Stimulated activated memory B cell treated with anti-CD40 and anti-IgM and Interleukin-4, amounts not matched to agents 10 μg/mL and 1 μg/mL and 100 μg/mL, for 72 hours (primary cell): ENCODE results near the gene SPDYE17.
"Not testable (repeated sequence)": the region's sequence is repeated elsewhere in the genome, so short reads cannot be mapped to it uniquely, and the experiment has no call there.

Experiments
- ATAC-seq: fragments of 150-1000 bp; cut with Tn5 transposase; 2 replicates; pipeline ENCODE4 v1.10.0; 2021
- H3K27ac Mint-ChIP-seq: one replicate; pipeline ENCODE4 v1.8.0; 2022; ENCODE audit warnings: mild to moderate bottlenecking, mixed read lengths
- H3K27me3 Mint-ChIP-seq: one replicate; pipeline ENCODE4 v1.8.0; 2022; ENCODE audit warnings: mixed read lengths
- H3K36me3 Mint-ChIP-seq: one replicate; pipeline ENCODE4 v1.8.0; 2022; ENCODE audit warnings: mixed read lengths
- H3K4me1 Mint-ChIP-seq: one replicate; pipeline ENCODE4 v1.8.0; 2022; ENCODE audit warnings: mixed read lengths
- H3K4me3 Mint-ChIP-seq: one replicate; pipeline ENCODE4 v1.8.0; 2022; ENCODE audit warnings: mild to moderate bottlenecking, moderate library complexity, mixed read lengths
- H3K9me3 Mint-ChIP-seq: one replicate; pipeline ENCODE4 v1.8.0; 2022; ENCODE audit warnings: mixed read lengths

SPDYE17 gene

DNA sequence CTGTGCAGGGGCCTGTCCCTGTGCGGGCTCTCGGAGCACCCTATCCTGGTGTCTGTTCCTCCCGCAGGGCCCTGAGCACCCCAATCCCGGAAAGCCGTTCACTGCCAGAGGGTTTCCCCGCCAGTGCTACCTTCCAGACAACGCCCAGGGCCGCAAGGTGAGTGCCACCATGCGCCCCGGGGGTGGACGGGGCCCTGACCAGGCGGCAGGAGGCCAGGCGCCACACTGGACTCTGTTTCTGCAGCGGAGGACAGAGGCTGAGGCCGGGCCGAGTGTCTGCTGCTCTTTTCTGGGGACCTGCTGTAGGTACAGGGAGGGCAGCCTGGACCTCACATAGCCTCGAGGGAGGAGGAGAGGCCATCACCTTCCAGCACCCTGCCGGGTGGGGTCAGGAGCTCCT lies 28.0 kb downstream of the SPDYE17 start:
- H3K4me3 Mint-ChIP-seq, ATAC-seq, H3K4me1 Mint-ChIP-seq, H3K9me3 Mint-ChIP-seq, H3K27me3 Mint-ChIP-seq, H3K27ac Mint-ChIP-seq: not testable (repeated sequence)
- H3K36me3 Mint-ChIP-seq, result peaks cover 13% of the 10 kb centered on the region

DNA sequence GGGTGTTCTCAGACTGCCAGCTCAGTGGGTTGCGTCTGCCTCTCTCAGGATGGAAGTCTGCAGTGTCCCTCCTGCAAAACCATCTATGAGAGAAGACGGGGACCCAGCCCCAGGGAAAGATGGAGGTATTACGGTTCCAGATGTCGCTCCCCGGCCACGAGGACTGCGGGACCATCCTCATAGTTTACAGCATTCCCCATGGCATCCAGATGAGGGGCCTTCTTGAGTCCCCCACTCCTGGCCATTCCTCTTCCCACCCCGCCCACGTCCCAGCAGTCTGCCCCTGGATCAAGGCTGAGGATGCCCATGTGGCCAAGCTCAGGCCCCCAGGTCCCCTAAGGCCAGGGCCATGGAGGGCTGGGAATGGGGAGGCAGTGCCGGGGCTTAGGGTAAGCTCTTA lies 28.9 kb downstream of the SPDYE17 start:
- not testable (repeated sequence) for H3K4me3 Mint-ChIP-seq, H3K4me1 Mint-ChIP-seq, ATAC-seq, H3K9me3 Mint-ChIP-seq, H3K27me3 Mint-ChIP-seq, H3K27ac Mint-ChIP-seq
- H3K36me3 Mint-ChIP-seq, result peaks cover 13% of the 10 kb centered on the region

DNA sequence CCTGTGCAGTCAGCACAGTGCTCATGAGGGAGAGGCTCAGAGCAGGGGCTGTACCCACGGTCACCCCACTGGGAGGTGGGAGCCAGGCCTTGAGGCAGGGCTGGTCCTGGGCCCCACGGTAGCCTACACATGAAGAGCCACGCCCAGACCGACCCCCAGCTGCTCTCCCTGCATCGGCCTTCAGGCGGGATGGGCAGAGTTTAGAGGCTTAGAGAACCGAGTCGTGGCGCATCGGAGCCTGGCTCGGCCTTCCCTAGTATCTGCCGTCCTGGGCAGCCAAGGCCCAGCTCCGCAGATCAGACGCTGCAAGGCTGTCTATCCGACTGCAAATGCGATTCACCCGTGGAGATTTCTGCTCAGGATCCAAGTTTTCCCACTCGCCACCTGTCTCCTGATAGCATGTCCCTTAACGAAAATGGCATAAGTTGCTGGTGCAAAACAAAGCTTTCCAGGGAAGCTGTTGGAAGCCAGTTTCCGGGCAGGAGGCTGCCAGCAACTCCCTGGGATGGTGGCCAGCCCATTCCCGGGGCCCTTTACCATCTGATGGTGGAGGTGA lies 29.4 kb downstream of the SPDYE17 start:
- H3K9me3 Mint-ChIP-seq, ATAC-seq, H3K4me3 Mint-ChIP-seq, H3K4me1 Mint-ChIP-seq, H3K27me3 Mint-ChIP-seq, H3K27ac Mint-ChIP-seq: not testable (repeated sequence)
- peaks cover 13% of the 10 kb centered on the region for H3K36me3 Mint-ChIP-seq

DNA sequence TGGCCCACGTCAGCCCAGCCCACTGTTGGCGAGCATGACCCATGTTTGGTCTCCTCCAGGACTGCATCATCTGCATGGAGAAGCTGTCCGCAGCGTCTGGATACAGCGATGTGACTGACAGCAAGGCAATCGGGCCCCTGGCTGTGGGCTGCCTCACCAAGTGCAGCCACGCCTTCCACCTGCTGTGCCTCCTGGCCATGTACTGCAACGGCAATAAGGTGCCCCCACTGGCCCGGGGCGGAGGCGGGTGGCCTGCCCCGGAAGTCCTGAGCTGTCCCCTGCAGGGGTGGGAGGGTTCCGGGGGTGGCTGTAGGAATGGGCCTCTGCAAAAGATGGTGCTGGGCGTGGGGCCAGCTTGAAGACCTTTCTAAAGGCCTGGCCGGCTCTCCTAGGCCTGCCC lies 30.1 kb downstream of the SPDYE17 start:
- ATAC-seq, H3K27me3 Mint-ChIP-seq, H3K27ac Mint-ChIP-seq, H3K9me3 Mint-ChIP-seq, H3K4me3 Mint-ChIP-seq: not testable (repeated sequence)
- H3K4me1 Mint-ChIP-seq, result peaks cover 14% of the 10 kb centered on the region
- H3K36me3 Mint-ChIP-seq, result peaks cover 13% of the 10 kb centered on the region

DNA sequence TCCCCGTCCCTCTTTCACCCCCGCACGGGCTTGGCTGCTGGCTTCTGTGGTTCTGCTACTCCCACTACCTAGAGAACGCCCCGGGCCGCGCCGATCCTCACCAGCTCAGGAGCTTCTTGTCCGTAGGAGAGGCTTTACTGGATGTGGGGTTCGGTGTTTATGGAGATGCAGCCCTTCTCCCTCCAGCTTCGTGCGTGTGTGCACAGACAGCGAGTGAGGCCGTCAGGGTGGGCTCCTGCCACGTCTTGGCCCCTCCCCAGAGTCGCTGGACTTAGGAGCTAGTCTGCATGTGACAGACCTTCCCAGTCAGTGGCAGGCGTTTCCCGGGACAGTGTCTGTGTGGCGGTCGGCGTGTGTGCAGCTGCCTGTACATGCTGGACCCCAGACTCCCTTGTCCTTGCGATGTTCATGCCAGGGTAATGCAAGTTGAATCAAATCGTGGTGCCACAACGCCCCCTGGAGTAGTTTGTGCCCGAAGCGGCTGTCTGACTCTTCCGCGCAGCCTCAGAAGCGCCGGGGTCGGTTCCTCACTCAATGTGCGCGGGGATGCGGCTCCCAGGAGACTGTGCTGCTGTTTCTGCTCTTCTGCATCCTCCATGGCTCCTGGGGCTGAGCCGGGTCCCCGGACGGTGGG lies 32.6 kb downstream of the SPDYE17 start:
- not testable (repeated sequence) for H3K4me3 Mint-ChIP-seq, H3K27me3 Mint-ChIP-seq, H3K9me3 Mint-ChIP-seq, H3K27ac Mint-ChIP-seq
- Mint-ChIP-seq H3K4me1 (peaks cover 14% of the 10 kb centered on the region), H3K36me3 (peaks cover 13% of the 10 kb centered on the region)
- peak; percentile 26 for ATAC-seq

DNA sequence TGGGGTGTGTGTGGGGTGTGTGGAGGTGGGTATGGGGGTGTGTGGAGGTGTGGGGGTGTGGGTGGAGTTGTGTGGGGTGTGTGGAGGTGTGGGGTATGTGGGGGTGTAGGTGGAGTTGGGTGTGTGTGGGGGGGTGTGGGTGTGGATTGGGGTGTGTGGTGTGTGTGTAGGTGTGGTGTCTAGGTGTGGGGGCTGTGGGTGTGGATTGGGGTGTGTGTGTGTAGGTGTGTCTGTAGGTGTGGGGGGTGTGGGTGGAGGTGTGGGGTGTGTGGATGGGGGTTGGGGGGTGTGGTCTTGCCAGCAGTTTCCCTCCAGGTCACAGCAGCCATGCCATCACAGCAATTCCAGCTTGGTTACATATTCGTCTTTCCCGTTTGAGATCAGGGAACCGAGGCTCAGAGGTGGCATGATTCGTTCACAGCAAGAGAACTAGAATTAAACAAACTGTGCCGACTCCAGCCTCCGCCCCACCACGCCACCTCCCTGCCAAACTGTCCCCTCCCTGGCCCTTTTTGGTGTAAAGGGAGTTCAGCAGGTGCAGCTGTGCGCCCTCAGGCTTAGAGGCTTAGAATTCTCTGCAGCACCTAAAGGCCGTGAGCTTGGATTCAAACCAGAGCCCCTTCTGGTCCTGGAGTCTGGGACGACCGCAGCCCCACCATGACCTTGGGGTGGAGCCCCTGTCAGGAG lies 33.3 kb downstream of the SPDYE17 start:
- ATAC-seq, result peak; percentile 77
- H3K27me3 Mint-ChIP-seq, H3K4me3 Mint-ChIP-seq, H3K9me3 Mint-ChIP-seq: not testable (repeated sequence)
- Mint-ChIP-seq H3K4me1 (peaks cover 14% of the 10 kb centered on the region), H3K27ac (peak overlapping the region; percentile 46), H3K36me3 (peaks cover 13% of the 10 kb centered on the region)

DNA sequence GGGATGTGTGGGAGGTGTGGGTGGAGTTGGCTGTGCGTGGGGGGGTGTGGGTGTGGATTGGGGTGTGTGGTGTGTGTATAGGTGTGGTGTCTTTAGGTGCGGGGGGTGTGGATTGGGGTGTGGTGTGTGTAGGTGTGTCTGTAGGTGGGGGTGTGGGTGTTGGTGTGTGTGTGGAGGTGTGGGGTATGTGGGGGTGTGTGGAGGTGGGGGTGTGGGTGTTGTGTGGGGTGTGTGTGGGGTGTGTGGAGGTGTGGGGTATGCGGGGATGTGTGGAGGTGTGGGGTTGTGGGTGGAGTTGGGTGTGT lies 33.9 kb downstream of the SPDYE17 start:
- H3K27ac Mint-ChIP-seq, result peak overlapping the region; percentile 46
- no peaks in the 10 kb centered on the region for H3K9me3 Mint-ChIP-seq
- H3K4me1 Mint-ChIP-seq, result peaks cover 14% of the 10 kb centered on the region
- peaks cover 13% of the 10 kb centered on the region for H3K36me3 Mint-ChIP-seq
- H3K27me3 Mint-ChIP-seq, result no peaks in the 10 kb centered on the region
- peak; percentile 38 for ATAC-seq
- no peak overlapping the region for H3K4me3 Mint-ChIP-seq

DNA sequence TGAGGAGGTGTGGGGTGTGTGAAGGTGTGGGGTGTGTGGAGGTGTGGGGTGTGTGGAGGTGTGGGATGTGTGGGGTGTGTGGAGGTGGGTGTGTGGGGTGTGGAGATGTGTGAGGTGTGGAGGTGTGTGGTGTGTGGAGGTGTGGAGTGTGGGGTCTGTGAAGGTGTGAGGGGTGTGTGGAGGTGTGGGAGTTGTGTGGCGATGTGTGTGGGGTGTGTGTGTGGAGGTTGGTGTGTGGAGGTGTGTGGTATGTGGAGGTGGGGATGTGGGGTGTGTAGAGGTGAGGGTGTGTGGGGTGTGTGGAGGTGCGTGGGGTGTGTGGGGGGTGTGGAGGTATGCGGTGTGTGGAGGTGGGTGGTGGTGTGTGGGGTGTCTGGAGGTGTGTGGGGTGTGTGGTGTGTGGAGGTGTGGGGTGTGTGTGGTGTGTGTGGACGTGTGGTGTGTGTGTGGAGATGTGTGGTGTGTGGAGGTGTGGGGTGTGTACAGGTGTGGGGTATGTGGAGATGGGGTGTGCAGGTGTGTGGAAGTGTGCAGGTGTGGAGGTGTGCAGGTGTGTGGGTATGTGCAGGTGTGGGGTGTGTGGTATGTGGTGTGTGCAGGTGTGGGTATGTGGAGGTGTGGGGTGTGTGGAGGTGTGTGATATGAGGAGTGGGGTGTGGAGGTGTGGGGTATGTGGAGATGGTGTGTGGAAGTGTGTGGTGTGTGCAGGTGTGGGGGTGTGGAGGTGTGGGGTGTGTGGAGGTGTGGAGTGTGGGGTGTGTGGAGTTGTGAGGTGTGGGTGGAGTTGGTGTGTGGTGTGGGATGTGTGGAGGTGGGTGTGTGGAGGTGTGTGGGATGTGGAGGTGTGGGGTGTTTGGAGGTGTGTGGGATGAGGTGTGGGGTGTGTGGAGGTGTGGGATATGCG lies 34.5 kb downstream of the SPDYE17 start:
- peak; percentile 58 for ATAC-seq
- Mint-ChIP-seq H3K4me1 (peaks cover 14% of the 10 kb centered on the region), H3K27ac (peak overlapping the region; percentile 46), H3K36me3 (peaks cover 10% of the 10 kb centered on the region), H3K4me3 (no peak overlapping the region), H3K9me3 (no peaks in the 10 kb centered on the region), H3K27me3 (no peaks in the 10 kb centered on the region)

DNA sequence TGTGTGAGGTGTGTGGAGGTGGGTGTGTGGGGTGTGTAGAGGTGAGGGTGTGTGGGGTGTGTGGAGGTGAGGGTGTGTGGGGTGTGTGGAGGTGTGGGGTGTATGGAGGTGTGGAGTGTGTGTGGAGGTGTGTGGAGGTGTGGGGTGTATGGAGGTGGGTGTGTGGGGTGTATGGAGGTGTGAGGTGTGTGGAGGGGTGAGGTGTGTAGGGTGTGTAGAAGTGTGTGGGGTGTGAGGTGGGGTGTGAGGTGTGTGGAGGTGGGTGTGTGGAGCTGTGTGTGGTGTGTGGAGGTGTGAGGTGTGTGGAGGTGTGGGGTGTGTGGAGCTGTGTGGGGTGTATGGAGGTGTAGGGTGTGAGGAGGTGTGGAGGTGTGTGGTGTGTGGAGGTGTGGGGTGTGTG lies 35.2 kb downstream of the SPDYE17 start:
- not testable (repeated sequence) for H3K27me3 Mint-ChIP-seq
- H3K4me1 Mint-ChIP-seq, result peaks cover 14% of the 10 kb centered on the region

DNA sequence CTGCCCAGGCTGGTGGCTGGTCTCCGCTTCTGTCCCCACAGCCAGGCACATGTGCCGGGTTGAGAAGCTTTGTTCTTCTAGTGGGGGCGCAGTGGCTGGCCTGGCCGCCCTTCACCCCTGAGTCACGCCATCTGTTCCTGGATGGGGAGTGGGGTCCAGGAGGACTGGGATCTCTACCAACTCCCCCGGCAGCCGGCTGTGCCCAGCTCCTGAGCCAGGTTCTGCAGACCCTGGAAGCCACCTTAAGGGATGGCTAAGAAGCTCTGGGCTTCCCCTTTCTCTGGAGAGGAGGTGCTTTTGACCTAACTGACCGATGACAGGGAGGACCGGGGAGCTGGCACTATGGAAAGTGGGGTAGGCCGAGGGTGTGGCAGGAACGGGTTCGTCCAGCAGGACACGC lies 37.9 kb downstream of the SPDYE17 start:
- not testable (repeated sequence) for H3K4me3 Mint-ChIP-seq, H3K9me3 Mint-ChIP-seq, H3K27ac Mint-ChIP-seq, H3K27me3 Mint-ChIP-seq, H3K36me3 Mint-ChIP-seq, ATAC-seq
- H3K4me1 Mint-ChIP-seq, result peaks cover 14% of the 10 kb centered on the region

More for the DNA sequence above, 35.2 kb downstream of the SPDYE17 start:
- H3K27ac Mint-ChIP-seq, result peak overlapping the region; percentile 46
- H3K9me3 Mint-ChIP-seq, H3K36me3 Mint-ChIP-seq, H3K4me3 Mint-ChIP-seq: not testable (repeated sequence)
- ATAC-seq, result peak; percentile 39

DNA sequence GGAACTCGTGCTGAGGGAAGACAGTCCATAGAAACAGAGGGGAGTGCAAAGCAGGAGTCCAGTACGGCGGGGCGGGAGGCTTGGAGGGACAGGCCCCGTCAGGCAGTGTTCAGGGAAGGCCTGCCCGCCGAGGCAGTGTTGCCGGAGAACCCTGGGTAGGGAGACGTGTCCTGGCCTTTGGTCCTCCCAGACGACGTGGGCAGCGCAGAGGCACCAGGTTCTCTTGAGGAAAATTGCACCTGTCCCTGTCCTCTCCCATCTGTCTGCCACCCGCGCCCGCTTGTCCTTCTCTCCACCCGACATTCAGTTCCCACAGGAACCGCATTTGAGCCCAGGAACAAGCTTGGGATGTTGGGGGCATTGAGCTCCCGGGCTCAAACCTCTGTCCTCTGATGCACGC lies 38.3 kb downstream of the SPDYE17 start:
- H3K27ac Mint-ChIP-seq, H3K4me3 Mint-ChIP-seq, H3K27me3 Mint-ChIP-seq, ATAC-seq, H3K36me3 Mint-ChIP-seq, H3K9me3 Mint-ChIP-seq: not testable (repeated sequence)
- H3K4me1 Mint-ChIP-seq, result peaks cover 13% of the 10 kb centered on the region

DNA sequence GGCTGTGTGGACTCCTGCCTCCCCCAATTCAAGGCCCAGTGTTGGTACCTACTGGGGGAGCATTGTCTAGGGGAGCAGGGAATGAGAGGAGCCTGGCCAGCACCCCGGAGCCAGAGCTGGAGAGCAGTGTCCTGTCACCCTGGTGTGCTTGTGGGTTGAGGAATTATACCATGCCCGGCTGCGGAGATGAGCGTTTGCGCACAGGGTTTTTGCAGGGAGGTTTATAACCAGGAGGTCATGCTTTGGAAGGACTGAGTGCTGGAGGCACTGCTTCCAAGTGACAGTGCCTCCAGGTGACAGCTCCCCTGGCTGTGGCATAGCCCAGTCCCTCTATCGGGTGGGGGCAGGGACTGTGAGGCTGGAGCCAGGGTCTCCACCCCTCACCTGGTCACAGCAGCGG lies 39.3 kb downstream of the SPDYE17 start:
- not testable (repeated sequence) for H3K27ac Mint-ChIP-seq

DNA sequence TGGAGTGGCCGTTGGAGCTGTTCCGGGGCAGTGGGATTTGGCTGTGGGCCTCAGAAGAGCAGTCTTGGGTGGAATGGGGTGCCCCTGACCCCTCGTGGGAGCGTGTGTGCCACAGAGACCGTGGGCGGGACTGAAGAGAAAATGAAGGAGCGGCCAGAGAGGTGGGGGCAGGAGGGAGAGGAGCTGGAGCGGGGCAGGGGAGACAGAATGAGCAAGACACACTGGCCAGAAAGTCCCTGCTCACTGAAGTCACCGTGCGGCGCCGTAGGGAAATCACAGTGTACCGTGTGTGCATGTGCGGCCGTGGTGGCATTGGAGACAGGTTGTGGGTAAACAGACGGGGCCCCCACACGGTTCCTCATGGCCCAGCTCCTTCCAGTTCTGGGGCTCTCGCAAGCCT lies 40.0 kb downstream of the SPDYE17 start:
- H3K4me1 Mint-ChIP-seq, H3K4me3 Mint-ChIP-seq, ATAC-seq, H3K9me3 Mint-ChIP-seq, H3K27ac Mint-ChIP-seq, H3K36me3 Mint-ChIP-seq, H3K27me3 Mint-ChIP-seq: not testable (repeated sequence)

More for the DNA sequence above, 39.3 kb downstream of the SPDYE17 start:
- not testable (repeated sequence) for H3K4me1 Mint-ChIP-seq, H3K27me3 Mint-ChIP-seq, H3K9me3 Mint-ChIP-seq, H3K36me3 Mint-ChIP-seq, ATAC-seq, H3K4me3 Mint-ChIP-seq

DNA sequence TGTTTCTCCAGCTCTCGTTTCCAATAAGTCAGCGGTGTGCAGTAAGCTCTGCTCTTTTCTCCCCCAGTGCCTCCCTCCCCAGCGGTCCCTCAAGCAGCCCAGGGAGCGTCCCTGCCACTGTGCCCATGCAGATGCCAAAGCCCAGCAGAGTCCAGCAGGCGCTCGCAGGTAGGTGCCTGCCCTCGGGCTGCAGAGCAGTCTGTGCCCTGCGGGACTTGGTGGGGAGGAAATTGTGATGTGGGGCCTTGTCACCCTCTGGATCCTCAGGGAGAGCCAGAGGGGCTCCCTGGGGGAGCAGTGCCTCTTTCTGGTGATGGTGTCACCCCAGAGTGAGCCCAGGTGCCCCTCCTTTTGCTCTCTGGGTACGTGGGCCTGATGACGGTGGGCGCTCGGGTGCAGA lies 42.0 kb downstream of the SPDYE17 start:
- not testable (repeated sequence) for H3K27me3 Mint-ChIP-seq, ATAC-seq, H3K4me3 Mint-ChIP-seq, H3K27ac Mint-ChIP-seq, H3K9me3 Mint-ChIP-seq, H3K36me3 Mint-ChIP-seq, H3K4me1 Mint-ChIP-seq

DNA sequence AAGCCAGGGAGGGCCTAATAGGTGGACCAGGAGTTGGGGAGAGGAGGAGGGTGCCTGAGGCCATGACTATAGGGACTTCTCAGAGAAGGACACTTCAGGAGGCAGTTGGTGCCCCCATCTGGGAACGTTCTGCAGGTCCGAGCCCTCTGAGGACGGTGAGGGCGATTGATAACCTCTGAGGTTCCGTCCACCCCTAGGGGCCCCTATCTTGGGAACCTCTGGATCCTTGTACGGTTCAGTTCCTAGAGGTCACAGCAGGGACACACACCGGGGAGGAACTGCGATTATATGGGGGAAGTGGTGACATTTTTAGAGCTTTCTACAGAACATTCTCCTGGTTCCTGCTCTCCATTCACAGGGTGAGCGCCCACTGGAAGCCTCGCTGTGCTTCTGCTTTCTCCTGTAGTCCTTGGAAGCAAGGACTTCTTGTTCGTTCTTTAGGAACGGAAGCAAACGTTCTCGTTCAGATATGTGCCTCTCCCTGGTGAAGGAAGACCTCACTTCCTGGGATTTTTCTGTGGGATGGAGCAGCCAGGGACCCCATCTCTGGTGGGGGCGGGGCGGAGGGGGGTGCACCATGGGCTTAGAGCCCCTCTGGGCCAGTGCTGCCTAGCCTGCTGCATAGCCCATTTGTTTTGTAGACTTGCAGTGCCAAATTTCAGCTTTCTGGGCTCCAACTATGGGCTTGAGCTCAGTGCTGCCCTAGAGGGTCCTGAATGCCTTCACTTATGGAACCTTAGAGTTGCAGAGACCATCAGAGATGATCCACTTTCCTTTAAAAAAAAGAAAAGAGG lies 46.0 kb downstream of the SPDYE17 start:
- not testable (repeated sequence) for H3K4me1 Mint-ChIP-seq, H3K36me3 Mint-ChIP-seq, H3K27ac Mint-ChIP-seq, ATAC-seq, H3K9me3 Mint-ChIP-seq, H3K27me3 Mint-ChIP-seq, H3K4me3 Mint-ChIP-seq
